Astrocyte (in vitro differentiated cells and primary cell): Measurements from ENCODE around the gene ATP6V0D1. TPM values are rescaled to one million over a fixed set of nuclear protein-coding genes. Genes with fewer than 3 reads are reported as not detected.

Experiments
- DNase-seq: peaks from one replicate; pipeline ENCODE4 v3.0.0-alpha.2; 2010; ENCODE audit warnings: low read depth
- FAIRE-seq: peaks from 2 replicates; lab custom pipeline; 2011; peaks lifted over from hg19 to GRCh38; lab: Jason Lieb, UNC
- H2AFZ ChIP-seq: 2 replicates; pipeline ENCODE4 v1.6.0; 2012; ENCODE audit warnings: low read depth, low read length, inconsistent platforms
- H3K27ac ChIP-seq: 2 replicates; pipeline ENCODE4 v1.5.1; 2011; ENCODE audit warnings: low read depth, low read length, inconsistent platforms
- H3K27me3 ChIP-seq: 2 replicates; pipeline ENCODE4 v1.6.0; 2011; ENCODE audit warnings: low read length, inconsistent platforms; ENCODE audit not compliant: insufficient read depth
- H3K36me3 ChIP-seq: 2 replicates; pipeline ENCODE4 v1.5.1; 2011; ENCODE audit warnings: low read length, inconsistent platforms; ENCODE audit not compliant: insufficient read depth
- H3K4me1 ChIP-seq: 2 replicates; pipeline ENCODE4 v1.5.1; 2011; ENCODE audit warnings: low read length, inconsistent platforms; ENCODE audit not compliant: insufficient read depth
- H3K4me2 ChIP-seq: 2 replicates; pipeline ENCODE4 v1.6.0; 2012; ENCODE audit warnings: low read length, inconsistent platforms
- H3K4me3 ChIP-seq: 2 replicates; pipeline ENCODE4 v1.5.1; 2011; ENCODE audit warnings: low read depth, mild to moderate bottlenecking, low read length, inconsistent platforms; ENCODE audit not compliant: insufficient read depth
- H3K79me2 ChIP-seq: 2 replicates; pipeline ENCODE4 v1.6.0; 2012; ENCODE audit warnings: mild to moderate bottlenecking, low read length, inconsistent platforms; ENCODE audit not compliant: insufficient read depth
- H3K9ac ChIP-seq: 2 replicates; pipeline ENCODE4 v1.6.0; 2012; ENCODE audit warnings: mild to moderate bottlenecking, low read length, inconsistent platforms
- H3K9me3 ChIP-seq: 2 replicates; pipeline ENCODE4 v1.5.1; 2012; ENCODE audit warnings: low read depth, mild to moderate bottlenecking, low read length, inconsistent platforms; ENCODE audit not compliant: insufficient read depth
- H4K20me1 ChIP-seq: 2 replicates; pipeline ENCODE4 v1.6.0; 2012; ENCODE audit warnings: low read length, inconsistent platforms; ENCODE audit not compliant: insufficient read depth
- H3K27ac Mint-ChIP-seq: one replicate; pipeline ENCODE4 v1.8.0; 2021; ENCODE audit warnings: mild to moderate bottlenecking, mixed read lengths; ENCODE audit not compliant: unreplicated experiment
- H3K27me3 Mint-ChIP-seq: one replicate; pipeline ENCODE4 v1.8.0; 2021; ENCODE audit warnings: low read depth, mixed read lengths; ENCODE audit not compliant: unreplicated experiment
- H3K36me3 Mint-ChIP-seq: one replicate; pipeline ENCODE4 v1.8.0; 2021; ENCODE audit warnings: low read depth, mixed read lengths; ENCODE audit not compliant: unreplicated experiment
- H3K4me1 Mint-ChIP-seq: one replicate; pipeline ENCODE4 v1.8.0; 2021; ENCODE audit warnings: low read depth, mixed read lengths; ENCODE audit not compliant: unreplicated experiment
- H3K4me3 Mint-ChIP-seq: one replicate; pipeline ENCODE4 v1.8.0; 2021; ENCODE audit warnings: mild to moderate bottlenecking, moderate library complexity, mixed read lengths; ENCODE audit not compliant: unreplicated experiment
- H3K9me3 Mint-ChIP-seq: one replicate; pipeline ENCODE4 v1.8.0; 2021; ENCODE audit warnings: mild to moderate bottlenecking, mixed read lengths; ENCODE audit not compliant: unreplicated experiment
- CTCF ChIP-seq: IDR thresholded peaks from 2 replicates; pipeline ENCODE4 v1.5.1; 2011; ENCODE audit warnings: low read depth, mild to moderate bottlenecking, inconsistent platforms, low read length, moderate library complexity; ENCODE audit not compliant: insufficient read depth
- EZH2 ChIP-seq: IDR thresholded peaks from 2 replicates; pipeline ENCODE4 v1.6.1; 2012; ENCODE audit warnings: mild to moderate bottlenecking, low read length, inconsistent platforms; ENCODE audit not compliant: insufficient read depth
- total RNA-seq: library from RNA; stranded (reverse); gene quantifications from 2 replicates; pipeline ENCODE4 v1.2.1, GENCODE V29; 2021

The ATP6V0D1 gene
- total RNA-seq, 1 donor from 2014 or later, result 114 TPM

GRCh38 chr16:67432506-67432890 lies 48.5 kb downstream of the ATP6V0D1 start:
- no peak overlapping the region for H3K27ac Mint-ChIP-seq
- H3K9ac ChIP-seq, result no peak overlapping the region

GRCh38 chr16:67431775-67432505 lies 49.0 kb downstream of the ATP6V0D1 start:
- H3K9me3 ChIP-seq, result no peaks in the 10 kb centered on the region
- H3K27me3 ChIP-seq, result peaks cover 28% of the 10 kb centered on the region
- Mint-ChIP-seq H3K4me3 (no peak overlapping the region), H3K4me1 (peaks cover 6% of the 10 kb centered on the region), H3K27me3 (peaks cover 40% of the 10 kb centered on the region), H3K27ac (no peak overlapping the region), H3K36me3 (peaks cover 16% of the 10 kb centered on the region), H3K9me3 (peaks cover 2% of the 10 kb centered on the region)
- no peak overlapping the region for H3K27ac ChIP-seq
- FAIRE-seq (no peak), DNase-seq (no peak)
- TF ChIP-seq EZH2, result no peak
- no peak for TF ChIP-seq CTCF
- no peak overlapping the region for H3K9ac ChIP-seq
- H3K79me2 ChIP-seq, result no peaks in the 10 kb centered on the region
- no peaks in the 10 kb centered on the region for H3K36me3 ChIP-seq
- H3K4me3 ChIP-seq, result peak overlapping the region; percentile 13
- H4K20me1 ChIP-seq, result peaks cover 28% of the 10 kb centered on the region
- H2AFZ ChIP-seq, result peak overlapping the region; percentile 47
- peaks cover 4% of the 10 kb centered on the region for H3K4me1 ChIP-seq
- H3K4me2 ChIP-seq, result peak overlapping the region; percentile 83

More at GRCh38 chr16:67432506-67432890, 48.5 kb downstream of the ATP6V0D1 start:
- peaks cover 28% of the 10 kb centered on the region for H4K20me1 ChIP-seq
- Mint-ChIP-seq H3K4me1 (peaks cover 3% of the 10 kb centered on the region), H3K4me3 (no peak overlapping the region), H3K9me3 (peaks cover 2% of the 10 kb centered on the region), H3K27me3 (peaks cover 36% of the 10 kb centered on the region), H3K36me3 (peaks cover 17% of the 10 kb centered on the region)
- peaks cover 4% of the 10 kb centered on the region for H3K4me1 ChIP-seq
- H2AFZ ChIP-seq, result no peak overlapping the region
- no peaks in the 10 kb centered on the region for H3K9me3 ChIP-seq
- TF ChIP-seq EZH2, result no peak
- TF ChIP-seq CTCF, result no peak
- H3K36me3 ChIP-seq, result no peaks in the 10 kb centered on the region
- no peak overlapping the region for H3K27ac ChIP-seq
- no peak overlapping the region for H3K4me3 ChIP-seq
- H3K27me3 ChIP-seq, result peaks cover 25% of the 10 kb centered on the region
- FAIRE-seq (no peak), DNase-seq (no peak)
- no peak overlapping the region for H3K4me2 ChIP-seq
- no peaks in the 10 kb centered on the region for H3K79me2 ChIP-seq
